SK-N-SH (cell line): ENCODE measurements around the gene MLLT10. TPM values are rescaled to one million over a fixed set of nuclear protein-coding genes. Genes with fewer than 3 reads are reported as not detected.

Experiments
- CTCF ChIA-PET: fragments of 300-600, 350-600 bp; formaldehyde crosslinking; extraction: SDS; loops from one replicate; lab custom pipeline; 2021; lab: Yijun Ruan, JAX
- POLR2A ChIA-PET: fragments of 350-600 bp; sonication (Branson Sonifier 250); formaldehyde crosslinking; extraction: SDS; loops from one replicate; lab custom pipeline; 2020; ENCODE audit warnings: antibody characterized with exemption, inconsistent platforms; lab: Yijun Ruan, JAX
- DNase-seq: peaks from one replicate; pipeline ENCODE4 v3.0.0; 2012
- H2AFZ ChIP-seq: fragments of 200-600 bp; sonication (generic); 2 replicates; pipeline ENCODE4 v1.8.1; 2016; ENCODE audit warnings: antibody characterized with exemption, mild to moderate bottlenecking, low read depth
- H3F3A ChIP-seq: fragments of 200-600 bp; sonication (generic); replicated peaks from 2 replicates; pipeline ENCODE3; 2016; ENCODE audit warnings: antibody characterized with exemption, mild to moderate bottlenecking; ENCODE audit not compliant: insufficient read depth
- H3K27ac ChIP-seq, 2 experiments: fragments of 200-500 bp in 1 of 2; fragments of 200-600 bp in 1 of 2; sonication (Bioruptor generic) in 1 of 2; sonication (generic), shearing (Covaris generic) in 1 of 2; 2 replicates each; pipeline versions ENCODE4 v1.5.1 to v1.6.1; 2014 to 2016; ENCODE audit warnings: low read depth in 2 of 2, inconsistent platforms in 1 of 2, low read length in 1 of 2, mild to moderate bottlenecking in 1 of 2, mixed read lengths in 1 of 2
- H3K27me3 ChIP-seq: fragments of 200-600 bp; sonication (generic), shearing (Covaris generic); 2 replicates; pipeline ENCODE4 v1.6.1; 2016; ENCODE audit warnings: mixed run types; ENCODE audit not compliant: insufficient read depth
- H3K36me3 ChIP-seq, 2 experiments: fragments of 200-500 bp in 1 of 2; fragments of 200-600 bp in 1 of 2; sonication (Bioruptor generic) in 1 of 2; sonication (generic) in 1 of 2; replicated peaks in 1 of 2; 2 replicates each; pipeline versions ENCODE3 to v1.5.1; 2014 to 2016; ENCODE audit warnings: low read length in 1 of 2, mild to moderate bottlenecking in 1 of 2; ENCODE audit not compliant: insufficient read depth in 2 of 2, control insufficient read depth in 1 of 2
- H3K4me1 ChIP-seq, 2 experiments: fragments of 200-500 bp in 1 of 2; fragments of 200-600 bp in 1 of 2; sonication (Bioruptor generic) in 1 of 2; sonication (generic), shearing (Covaris generic) in 1 of 2; 2 replicates each; pipeline versions ENCODE4 v1.5.1 to v1.6.1; 2014 to 2016; ENCODE audit warnings: low read depth in 1 of 2, low read length in 1 of 2, mixed run types in 1 of 2; ENCODE audit not compliant: insufficient read depth in 2 of 2, control insufficient read depth in 1 of 2
- H3K4me2 ChIP-seq: fragments of 200-600 bp; sonication (generic), shearing (Covaris generic); 2 replicates; pipeline ENCODE4 v1.6.1; 2017; ENCODE audit warnings: mixed run types
- H3K4me3 ChIP-seq, 2 experiments: fragments of 200-500 bp in 1 of 2; fragments of 200-600 bp in 1 of 2; sonication (Bioruptor generic) in 1 of 2; sonication (generic), shearing (Covaris generic) in 1 of 2; 2 replicates each; pipeline versions ENCODE4 v1.5.1 to v1.8.1; 2014 to 2016; ENCODE audit warnings: low read depth in 2 of 2, inconsistent platforms in 1 of 2, low read length in 1 of 2, mild to moderate bottlenecking in 1 of 2, mixed read lengths in 1 of 2, moderate library complexity in 1 of 2
- H3K79me2 ChIP-seq: fragments of 200-600 bp; sonication (generic); 2 replicates; pipeline ENCODE4 v1.8.1; 2017; ENCODE audit warnings: mild to moderate bottlenecking; ENCODE audit not compliant: insufficient read depth
- H3K9ac ChIP-seq: fragments of 200-600 bp; sonication (generic); 2 replicates; pipeline ENCODE4 v1.6.1; 2017; ENCODE audit warnings: mixed run types
- H3K9me2 ChIP-seq: fragments of 200-600 bp; sonication (generic); 2 replicates; pipeline ENCODE4 v1.6.1; 2017; ENCODE audit warnings: mixed run types
- H3K9me3 ChIP-seq: fragments of 200-600 bp; sonication (generic); 2 replicates; pipeline ENCODE4 v1.6.1; 2017; ENCODE audit warnings: mixed run types, mild to moderate bottlenecking, moderate library complexity
- H4K20me1 ChIP-seq: fragments of 200-600 bp; sonication (generic); 2 replicates; pipeline ENCODE4 v1.6.1; 2017; ENCODE audit warnings: mild to moderate bottlenecking, mixed run types; ENCODE audit not compliant: insufficient read depth
- CHD2 ChIP-seq: fragments of 150-350 bp; IDR thresholded peaks from 2 replicates; pipeline ENCODE4 v1.6.1; 2018; ENCODE audit warnings: low read length; ENCODE audit not compliant: partially characterized antibody
- ELF1 ChIP-seq: IDR thresholded peaks from 2 replicates; pipeline ENCODE4 v1.4.0; 2012
- FOXM1 ChIP-seq: IDR thresholded peaks from 2 replicates; pipeline ENCODE4 v1.4.0; 2012; ENCODE audit warnings: low read depth, mild to moderate bottlenecking
- GATA2 ChIP-seq: sonication (generic); formaldehyde crosslinking; IDR thresholded peaks from 2 replicates; pipeline ENCODE4 v1.5.0; 2020; ENCODE audit warnings: mild to moderate bottlenecking, missing genetic modification reagents
- MEF2A ChIP-seq: IDR thresholded peaks from 2 replicates; pipeline ENCODE4 v1.4.0; 2012; ENCODE audit warnings: low read depth, borderline replicate concordance
- MXI1 ChIP-seq: IDR thresholded peaks from 2 replicates; pipeline ENCODE4 v1.6.1; 2012; ENCODE audit warnings: mild to moderate bottlenecking, low read depth, low read length, improper control_type of control experiment
- NFIC ChIP-seq: IDR thresholded peaks from 2 replicates; pipeline ENCODE4 v1.4.0; 2012; ENCODE audit warnings: borderline replicate concordance
- RAD21 ChIP-seq: IDR thresholded peaks from 2 replicates; pipeline ENCODE4 v1.6.1; 2012; ENCODE audit warnings: mild to moderate bottlenecking, low read length
- REST ChIP-seq: IDR thresholded peaks from 2 replicates; pipeline ENCODE4 v1.6.1; 2012; ENCODE audit warnings: mild to moderate bottlenecking, low read depth, low read length, moderate library complexity
- RXRA ChIP-seq: IDR thresholded peaks from 2 replicates; pipeline ENCODE4 v1.4.0; 2012; ENCODE audit warnings: low read depth, mild to moderate bottlenecking, borderline replicate concordance
- SIN3A ChIP-seq: IDR thresholded peaks from 2 replicates; pipeline ENCODE4 v1.6.1; 2012; ENCODE audit warnings: low read depth, mild to moderate bottlenecking, low read length, moderate library complexity, borderline replicate concordance
- TEAD4 ChIP-seq: IDR thresholded peaks from 2 replicates; pipeline ENCODE4 v1.4.0; 2012; ENCODE audit warnings: mild to moderate bottlenecking, borderline replicate concordance; ENCODE audit not compliant: insufficient read depth
- WGBS: methylation state at CpG from one replicate; pipeline ENCODE4 v1.1.6; 2017; ENCODE audit warnings: low lambda C conversion rate; 5-methylcytosine and 5-hydroxymethylcytosine counted together
- polyA plus RNA-seq, 3 experiments: library from polyadenylated mRNA; depleted of rRNA; stranded (reverse); fragments of >200 nt; gene quantifications; 2 replicates each; pipeline ENCODE4 v1.2.3, GENCODE V29; 2012
- TF ChIP-seq, protein P1 (sequence below): IDR thresholded peaks from 2 replicates; pipeline ENCODE4; 2012
- TF ChIP-seq, protein P2 (sequence below): IDR thresholded peaks from 2 replicates; pipeline ENCODE4 v1.4.0; 2012; ENCODE audit warnings: low read depth, borderline replicate concordance
- TF ChIP-seq, protein P3 (sequence below): fragments of 150-350 bp; IDR thresholded peaks from 2 replicates; pipeline ENCODE4 v1.6.1; 2017; ENCODE audit warnings: antibody characterized with exemption, low read length, low read depth, borderline replicate concordance

The MLLT10 gene
- polyA plus RNA-seq, 1 of the 3 experiments (the other 2 are of a cell fraction), result 26.0 TPM

GRCh38 chr10:21518149-21518640 lies 15.8 kb upstream of the MLLT10 start:
- peak overlapping the region; percentile 98 to 99 for H3K27ac ChIP-seq
- H3K4me2 ChIP-seq, result peak overlapping the region; percentile 99
- H4K20me1 ChIP-seq, result no peaks in the 10 kb centered on the region
- no peaks in the 10 kb centered on the region for H3K27me3 ChIP-seq
- CTCF ChIA-PET, result interaction anchor here (1.1 to 11.1 kb wide), 5 partner anchors 12 to 630 kb away, joined by 3 to 101 read pairs (median 8); no protein-coding TSS in a partner anchor
- H3F3A ChIP-seq, result peaks cover 30% of the 10 kb centered on the region
- POLR2A ChIA-PET, result interaction anchor here (0.7 to 3.5 kb wide), 5 partner anchors 9 to 566 kb away, joined by 3 to 24 read pairs (median 3); partner anchors contain the start of gene MLLT10
- peaks cover 39% of the 10 kb centered on the region in 2 experiments; a peak in 3 of 4 replicates for H3K4me1 ChIP-seq
- H3K9me3 ChIP-seq, result no peaks in the 10 kb centered on the region
- H3K9me2 ChIP-seq, result no peaks in the 10 kb centered on the region
- H3K4me3 ChIP-seq, result peak overlapping the region; percentile 53 to 70
- peak overlapping the region; percentile 93 for H2AFZ ChIP-seq
- WGBS, result 1% methylated on average over 13 of the region's 13 CpGs
- H3K79me2 ChIP-seq, result peaks cover 27% of the 10 kb centered on the region
- no peaks in the 10 kb centered on the region for H3K36me3 ChIP-seq
- TF ChIP-seq RAD21 (no peak), CHD2 (no peak), REST (no peak), FOXM1 (no peak), MXI1 (peak; percentile 34; the same call in 1 of the 2 replicates), TEAD4 (no peak)
- TF ChIP-seq, protein P1, sequence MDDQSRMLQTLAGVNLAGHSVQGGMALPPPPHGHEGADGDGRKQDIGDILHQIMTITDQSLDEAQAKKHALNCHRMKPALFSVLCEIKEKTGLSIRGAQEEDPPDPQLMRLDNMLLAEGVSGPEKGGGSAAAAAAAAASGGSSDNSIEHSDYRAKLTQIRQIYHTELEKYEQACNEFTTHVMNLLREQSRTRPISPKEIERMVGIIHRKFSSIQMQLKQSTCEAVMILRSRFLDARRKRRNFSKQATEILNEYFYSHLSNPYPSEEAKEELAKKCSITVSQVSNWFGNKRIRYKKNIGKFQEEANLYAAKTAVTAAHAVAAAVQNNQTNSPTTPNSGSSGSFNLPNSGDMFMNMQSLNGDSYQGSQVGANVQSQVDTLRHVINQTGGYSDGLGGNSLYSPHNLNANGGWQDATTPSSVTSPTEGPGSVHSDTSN, result no peak
- TF ChIP-seq, all 33 proteins: peak for 1
- no peak for DNase-seq
- H3K9ac ChIP-seq, result peak overlapping the region; percentile 59

DNA sequence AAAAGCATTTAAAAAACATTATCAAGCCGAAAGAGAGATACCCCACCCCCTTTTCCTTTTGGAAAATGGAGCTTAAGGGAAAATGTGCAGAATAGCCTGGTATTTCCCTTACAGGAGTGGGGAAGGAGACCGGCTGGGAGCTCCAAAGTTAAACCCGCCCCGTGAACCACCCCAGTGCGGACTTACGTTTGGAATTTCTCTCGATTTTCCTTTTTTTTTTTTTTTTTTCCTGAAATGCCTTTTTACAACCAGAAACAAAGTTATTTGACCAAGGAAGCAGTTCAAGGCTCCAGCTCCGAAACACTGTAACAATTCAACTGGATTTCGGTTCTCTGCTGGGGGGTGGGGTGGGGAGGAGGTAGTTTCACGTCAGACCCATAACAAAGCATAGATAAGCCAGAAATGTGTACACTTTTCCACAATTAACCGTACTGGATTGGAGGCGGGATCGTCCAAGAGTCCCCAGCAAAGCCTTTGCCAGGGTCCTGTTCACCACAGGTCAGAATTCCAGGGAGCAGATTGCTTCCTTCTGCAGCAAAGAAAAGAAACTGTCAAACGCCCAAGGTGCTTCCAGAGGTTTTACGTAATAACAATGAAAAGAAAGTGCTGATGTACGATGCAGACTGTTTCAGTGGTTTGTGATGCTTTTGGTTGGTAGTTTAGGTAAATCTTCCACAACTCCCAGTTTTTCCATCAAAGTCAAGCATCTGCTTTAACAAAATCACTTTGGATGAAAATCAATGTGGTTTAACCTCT lies 15.2 kb upstream of the MLLT10 start:
- no peak for DNase-seq
- CTCF ChIA-PET, result interaction anchor here (1.1 to 11.1 kb wide), 5 partner anchors 12 to 631 kb away, joined by 3 to 101 read pairs (median 8); no protein-coding TSS in a partner anchor
- Histone ChIP-seq H3F3A (peaks cover 31% of the 10 kb centered on the region), H3K27ac (peak overlapping the region; percentile 98 to 99), H3K27me3 (no peaks in the 10 kb centered on the region), H3K79me2 (peaks cover 27% of the 10 kb centered on the region), H3K9me2 (no peaks in the 10 kb centered on the region), H3K4me1 (peaks cover 42 to 45% of the 10 kb centered on the region in 2 experiments; a peak in 3 of 4 replicates), H3K4me2 (peak overlapping the region; percentile 99), H3K4me3 (peak overlapping the region; percentile 53 to 70), H3K36me3 (no peaks in the 10 kb centered on the region), H3K9me3 (no peaks in the 10 kb centered on the region), H2AFZ (peak overlapping the region; percentile 93), H3K9ac (peak overlapping the region; percentile 59), H4K20me1 (no peaks in the 10 kb centered on the region)
- WGBS, result 6% methylated on average over 16 of the region's 16 CpGs
- POLR2A ChIA-PET, result interaction anchor here (0.7 to 3.5 kb wide), 5 partner anchors 8 to 566 kb away, joined by 3 to 24 read pairs (median 3); partner anchors contain the start of gene MLLT10
- peak; percentile 19 for TF ChIP-seq CHD2
- TF ChIP-seq, protein P2, sequence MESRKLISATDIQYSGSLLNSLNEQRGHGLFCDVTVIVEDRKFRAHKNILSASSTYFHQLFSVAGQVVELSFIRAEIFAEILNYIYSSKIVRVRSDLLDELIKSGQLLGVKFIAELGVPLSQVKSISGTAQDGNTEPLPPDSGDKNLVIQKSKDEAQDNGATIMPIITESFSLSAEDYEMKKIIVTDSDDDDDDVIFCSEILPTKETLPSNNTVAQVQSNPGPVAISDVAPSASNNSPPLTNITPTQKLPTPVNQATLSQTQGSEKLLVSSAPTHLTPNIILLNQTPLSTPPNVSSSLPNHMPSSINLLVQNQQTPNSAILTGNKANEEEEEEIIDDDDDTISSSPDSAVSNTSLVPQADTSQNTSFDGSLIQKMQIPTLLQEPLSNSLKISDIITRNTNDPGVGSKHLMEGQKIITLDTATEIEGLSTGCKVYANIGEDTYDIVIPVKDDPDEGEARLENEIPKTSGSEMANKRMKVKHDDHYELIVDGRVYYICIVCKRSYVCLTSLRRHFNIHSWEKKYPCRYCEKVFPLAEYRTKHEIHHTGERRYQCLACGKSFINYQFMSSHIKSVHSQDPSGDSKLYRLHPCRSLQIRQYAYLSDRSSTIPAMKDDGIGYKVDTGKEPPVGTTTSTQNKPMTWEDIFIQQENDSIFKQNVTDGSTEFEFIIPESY, result no peak
- no peak for TF ChIP-seq SIN3A
- TF ChIP-seq RAD21, result no peak
- no peak for TF ChIP-seq NFIC
- no peak for TF ChIP-seq GATA2 (CRISPR knock-in tag)
- TF ChIP-seq, protein P3, sequence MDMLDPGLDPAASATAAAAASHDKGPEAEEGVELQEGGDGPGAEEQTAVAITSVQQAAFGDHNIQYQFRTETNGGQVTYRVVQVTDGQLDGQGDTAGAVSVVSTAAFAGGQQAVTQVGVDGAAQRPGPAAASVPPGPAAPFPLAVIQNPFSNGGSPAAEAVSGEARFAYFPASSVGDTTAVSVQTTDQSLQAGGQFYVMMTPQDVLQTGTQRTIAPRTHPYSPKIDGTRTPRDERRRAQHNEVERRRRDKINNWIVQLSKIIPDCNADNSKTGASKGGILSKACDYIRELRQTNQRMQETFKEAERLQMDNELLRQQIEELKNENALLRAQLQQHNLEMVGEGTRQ, result no peak
- no peak for TF ChIP-seq RXRA
- TF ChIP-seq FOXM1, result no peak
- TF ChIP-seq MXI1, result no peak
- TF ChIP-seq, protein P1, result no peak
- TF ChIP-seq MEF2A, result no peak
- TF ChIP-seq ELF1, result no peak
